WTC11 (cell line): Measurements from ENCODE around the gene PRSS38. TPM values are rescaled to one million over a fixed set of nuclear protein-coding genes. Genes with fewer than 3 reads are reported as not detected.

Experiments used
- ATAC-seq: fragments of 200-7000 bp; cut with Tn5 transposase; 2 replicates; pipeline ENCODE4 v1.10.0; 2021; ENCODE audit warnings: mild to moderate bottlenecking, moderate library complexity
- CTCF ChIA-PET: fragments of 300-600 bp; sonication (Branson Sonifier 250); formaldehyde crosslinking; loops from one replicate; lab custom pipeline; 2021; ENCODE audit warnings: antibody characterized with exemption; lab: Charles Lee
- POLR2A ChIA-PET: fragments of 350-600 bp; sonication (Branson Sonifier 250); formaldehyde crosslinking; loops from one replicate; lab custom pipeline; 2021; ENCODE audit warnings: antibody characterized with exemption; lab: Charles Lee
- DNase-seq: peaks from one replicate; pipeline ENCODE4 v3.0.0; 2021; ENCODE audit warnings: low spot score
- H3K27ac Mint-ChIP-seq: 2 replicates; pipeline ENCODE4 v1.8.0; 2021; ENCODE audit warnings: mixed read lengths
- H3K27me3 Mint-ChIP-seq: 2 replicates; pipeline ENCODE4 v1.8.0; 2021; ENCODE audit warnings: low read depth, mild to moderate bottlenecking, moderate library complexity, mixed read lengths
- H3K36me3 Mint-ChIP-seq: 2 replicates; pipeline ENCODE4 v1.8.0; 2021; ENCODE audit warnings: mixed read lengths
- H3K4me1 Mint-ChIP-seq: 2 replicates; pipeline ENCODE4 v1.8.0; 2022; ENCODE audit warnings: mixed read lengths
- H3K4me3 Mint-ChIP-seq: 2 replicates; pipeline ENCODE4 v1.8.0; 2021; ENCODE audit warnings: mild to moderate bottlenecking, moderate library complexity, mixed read lengths
- H3K9me3 Mint-ChIP-seq: 2 replicates; pipeline ENCODE4 v1.8.0; 2021; ENCODE audit warnings: mixed read lengths
- ATF3 ChIP-seq: sonication (generic); formaldehyde crosslinking; conservative IDR thresholded peaks from 2 replicates; pipeline ENCODE4 v1.8.1; 2022; ENCODE audit warnings: mild to moderate bottlenecking, missing genetic modification reagents
- ATF6 ChIP-seq: sonication (generic); formaldehyde crosslinking; IDR thresholded peaks from 2 replicates; pipeline ENCODE4 v1.8.1; 2023; ENCODE audit warnings: mild to moderate bottlenecking, missing genetic modification reagents
- CREB1 ChIP-seq: sonication (generic); formaldehyde crosslinking; IDR thresholded peaks from 2 replicates; pipeline ENCODE4 v1.8.0; 2023; ENCODE audit warnings: mild to moderate bottlenecking, missing genetic modification reagents
- E2F1 ChIP-seq: sonication (generic); formaldehyde crosslinking; IDR thresholded peaks from 2 replicates; pipeline ENCODE4 v1.8.0; 2022; ENCODE audit warnings: mild to moderate bottlenecking, missing genetic modification reagents
- ERG ChIP-seq: fragments of 250-450 bp; sonication (Bioruptor Pico); IDR thresholded peaks from 2 replicates; pipeline ENCODE4 v1.8.0; 2021; ENCODE audit warnings: mild to moderate bottlenecking
- FOXK1 ChIP-seq: sonication (generic); formaldehyde crosslinking; IDR thresholded peaks from 2 replicates; pipeline ENCODE4 v1.8.0; 2022; ENCODE audit warnings: mild to moderate bottlenecking, moderate library complexity, missing genetic modification reagents
- GTF2I ChIP-seq: fragments of 250-450 bp; sonication (Bioruptor Pico); conservative IDR thresholded peaks from 2 replicates; pipeline ENCODE4 v1.4.0; 2021; ENCODE audit warnings: mild to moderate bottlenecking
- HMGXB4 ChIP-seq: sonication (generic); formaldehyde crosslinking; IDR thresholded peaks from 2 replicates; pipeline ENCODE4 v1.8.1; 2023; ENCODE audit warnings: mild to moderate bottlenecking, moderate library complexity, missing genetic modification reagents
- IRF2 ChIP-seq: sonication (generic); formaldehyde crosslinking; IDR thresholded peaks from 2 replicates; pipeline ENCODE4 v1.8.0; 2022; ENCODE audit warnings: low read depth, missing genetic modification reagents, borderline replicate concordance
- MXD4 ChIP-seq: fragments of 250-450 bp; sonication (Bioruptor Pico); IDR thresholded peaks from 2 replicates; pipeline ENCODE4 v1.8.0; 2021; ENCODE audit warnings: mild to moderate bottlenecking, moderate library complexity, borderline replicate concordance
- NR3C1 ChIP-seq: sonication (generic); formaldehyde crosslinking; conservative IDR thresholded peaks from 2 replicates; pipeline ENCODE4 v1.8.1; 2023; ENCODE audit warnings: low read depth, mild to moderate bottlenecking, missing genetic modification reagents
- PRDM15 ChIP-seq: sonication (generic); formaldehyde crosslinking; IDR thresholded peaks from 2 replicates; pipeline ENCODE4 v1.8.0; 2022; ENCODE audit warnings: missing genetic modification reagents
- RORB ChIP-seq: fragments of 250-450 bp; sonication (Bioruptor Pico); IDR thresholded peaks from 2 replicates; pipeline ENCODE4 v1.9.0; 2021; ENCODE audit warnings: mild to moderate bottlenecking
- TEAD4 ChIP-seq: sonication (generic); formaldehyde crosslinking; IDR thresholded peaks from 2 replicates; pipeline ENCODE4 v1.8.0; 2022; ENCODE audit warnings: mild to moderate bottlenecking, missing genetic modification reagents
- ZNF416 ChIP-seq: fragments of 250-450 bp; sonication (Bioruptor Pico); IDR thresholded peaks from 2 replicates; pipeline ENCODE4 v1.9.0; 2021; ENCODE audit warnings: mild to moderate bottlenecking, inconsistent platforms
- ZNF423 ChIP-seq: fragments of 250-450 bp; sonication (Bioruptor Pico); IDR thresholded peaks from 2 replicates; pipeline ENCODE4 v2.1.2; 2022; ENCODE audit warnings: mild to moderate bottlenecking, moderate library complexity
- total RNA-seq: library from RNA; stranded (reverse); gene quantifications from 3 replicates; pipeline ENCODE4 v1.2.3, GENCODE V29; 2021

Gene PRSS38
- total RNA-seq, 1 experiment from 2014 or later = not detected

- no peak for TF ChIP-seq E2F1 (CRISPR knock-in tag)
- TF ChIP-seq GTF2I (CRISPR knock-in tag) = no peak
- no peak for TF ChIP-seq ATF3 (CRISPR knock-in tag)
Observed at GRCh38 chr1:227774821-227775661, 40.4 kb upstream of the PRSS38 start (continued).

- no peak for DNase-seq
- ChIA-PET CTCF (interaction anchor here (1.0 to 2.1 kb wide), 2 partner anchors 14 to 178 kb away, joined by 3 to 13 read pairs; no protein-coding TSS in a partner anchor), POLR2A (interaction anchor here (1.2 kb wide), 1 partner anchor 12 kb away, joined by 3 read pairs; no protein-coding TSS in a partner anchor)
- H3K4me3 Mint-ChIP-seq = no peak overlapping the region
- TF ChIP-seq ATF3 (CRISPR knock-in tag) = no peak
- no peak for TF ChIP-seq ATF6 (CRISPR knock-in tag)
- no peak for TF ChIP-seq HMGXB4
- TF ChIP-seq MXD4 (CRISPR knock-in tag) = no peak
- no peak for TF ChIP-seq FOXK1
- TF ChIP-seq PRDM15 = no peak
- H3K4me1 Mint-ChIP-seq = no peaks in the 10 kb centered on the region
- no peaks in the 10 kb centered on the region for H3K27me3 Mint-ChIP-seq
- peaks cover 5% of the 10 kb centered on the region; the same call in 1 of the 2 replicates for H3K36me3 Mint-ChIP-seq
- H3K9me3 Mint-ChIP-seq = no peaks in the 10 kb centered on the region
- H3K27ac Mint-ChIP-seq = no peak overlapping the region
- ATAC-seq = no peak
Observed at GRCh38 chr1:227775841-227776240, 39.6 kb upstream of the PRSS38 start.

- no peak for ATAC-seq
- TF ChIP-seq RORB = no peak
- TF ChIP-seq ZNF416 = no peak
- no peak for TF ChIP-seq IRF2 (CRISPR knock-in tag)
- TF ChIP-seq ERG (CRISPR knock-in tag) = no peak
- no peak for TF ChIP-seq ZNF423 (CRISPR knock-in tag)
- no peak for TF ChIP-seq CREB1 (CRISPR knock-in tag)
- no peak for TF ChIP-seq E2F1 (CRISPR knock-in tag)
- TF ChIP-seq TEAD4 (CRISPR knock-in tag) = no peak
- TF ChIP-seq NR3C1 (CRISPR knock-in tag) = no peak
- TF ChIP-seq MXD4 (CRISPR knock-in tag) = no peak
- Mint-ChIP-seq H3K4me1 (no peaks in the 10 kb centered on the region), H3K27ac (no peak overlapping the region; the same call in 1 of the 2 replicates), H3K27me3 (no peaks in the 10 kb centered on the region), H3K36me3 (peaks cover 5% of the 10 kb centered on the region; the same call in 1 of the 2 replicates), H3K9me3 (no peaks in the 10 kb centered on the region), H3K4me3 (no peak overlapping the region)
- DNase-seq = no peak
- ChIA-PET CTCF (interaction anchor here (1.0 to 2.1 kb wide), 2 partner anchors 14 to 177 kb away, joined by 3 to 13 read pairs; no protein-coding TSS in a partner anchor), POLR2A (interaction anchor here (1.2 kb wide), 1 partner anchor 12 kb away, joined by 3 read pairs; no protein-coding TSS in a partner anchor)
Observed at GRCh38 chr1:227776331-227776771, 39.1 kb upstream of the PRSS38 start.
